PC-3 (cell line): ENCODE results near the gene KCNK2. TPM values are rescaled to one million over a fixed set of nuclear protein-coding genes. Genes with fewer than 3 reads are reported as not detected.

ENCODE experiments used
- ATAC-seq: fragments of 200-7000 bp; cut with Tn5 transposase; 2 replicates; pipeline ENCODE4 v1.9.1; 2020; ENCODE audit warnings: mild to moderate bottlenecking, moderate library complexity
- Bru-seq: library from RNA; stranded (reverse); fragments of 400-500 nt; gene quantifications from one replicate; lab custom pipeline; 2021; lab: Mats Ljungman, UMichigan
- BruChase-seq, 2 experiments: library from RNA; stranded (reverse); fragments of 400-500 nt; gene quantifications; one replicate each; lab custom pipeline; 2021; lab: Mats Ljungman, UMichigan
- BruUV-seq: library from RNA; stranded (reverse); fragments of 400-500 nt; replicated peaks from 2 replicates; lab custom pipeline; 2021; lab: Mats Ljungman, UMichigan
- CTCF ChIA-PET: fragments of 300-600 bp; sonication (Branson Sonifier 250); formaldehyde crosslinking; loops from one replicate; lab custom pipeline; 2022; ENCODE audit warnings: antibody characterized with exemption; lab: Charles Lee
- POLR2A ChIA-PET: fragments of 300-600 bp; sonication (Branson Sonifier 250); formaldehyde crosslinking; loops from one replicate; lab custom pipeline; 2022; ENCODE audit warnings: antibody characterized with exemption; ENCODE audit not compliant: unreplicated experiment; lab: Charles Lee
- DNase-seq: peaks from one replicate; pipeline ENCODE4 v3.0.0-alpha.2; 2015
- H2AFZ ChIP-seq: fragments of 300-600 bp; sonication (generic); 2 replicates; pipeline ENCODE4 v1.6.0; 2016; ENCODE audit warnings: antibody characterized with exemption, low read length
- H3F3A ChIP-seq: fragments of 300-600 bp; sonication (generic); one replicate; pipeline ENCODE4 v1.6.0; 2017; ENCODE audit warnings: antibody characterized with exemption, low read length, control low read depth, mild to moderate bottlenecking; ENCODE audit not compliant: unreplicated experiment
- H3K27ac ChIP-seq: fragments of 300-600 bp; sonication (generic); 2 replicates; pipeline ENCODE4 v1.5.1; 2016; ENCODE audit warnings: mild to moderate bottlenecking, low read length
- H3K27me3 ChIP-seq: fragments of 300-600 bp; sonication (generic); 2 replicates; pipeline ENCODE4 v1.6.1; 2016; ENCODE audit warnings: low read length, mixed read lengths
- H3K36me3 ChIP-seq: fragments of 300-600 bp; sonication (generic); 2 replicates; pipeline ENCODE4 v1.6.1; 2016; ENCODE audit warnings: low read depth, mixed run types, low read length, mixed read lengths
- H3K4me1 ChIP-seq: fragments of 300-600 bp; sonication (generic); 2 replicates; pipeline ENCODE4 v1.5.1; 2016; ENCODE audit warnings: low read length; ENCODE audit not compliant: insufficient read depth
- H3K4me2 ChIP-seq: fragments of 300-600 bp; sonication (generic); 2 replicates; pipeline ENCODE4 v1.6.0; 2016; ENCODE audit warnings: low read length
- H3K4me3 ChIP-seq: fragments of 300-600 bp; sonication (generic); 2 replicates; pipeline ENCODE4 v1.5.1; 2016; ENCODE audit warnings: mild to moderate bottlenecking, low read length, mixed read lengths
- H3K79me2 ChIP-seq: fragments of 300-600 bp; sonication (generic); 2 replicates; pipeline ENCODE4 v1.6.1; 2017; ENCODE audit warnings: low read length, mixed read lengths
- H3K9ac ChIP-seq: fragments of 300-600 bp; sonication (generic); 2 replicates; pipeline ENCODE4 v1.6.0; 2016; ENCODE audit warnings: mild to moderate bottlenecking, low read length
- H3K9me2 ChIP-seq: fragments of 300-600 bp; sonication (generic); replicated peaks from 2 replicates; pipeline ENCODE4 v1.6.1; 2016; ENCODE audit warnings: mixed run types, low read length, mixed read lengths
- H3K9me3 ChIP-seq: fragments of 300-600 bp; sonication (generic); 2 replicates; pipeline ENCODE4 v1.6.1; 2016; ENCODE audit warnings: low read length, mixed read lengths
- H4K20me1 ChIP-seq: fragments of 300-600 bp; sonication (generic); 2 replicates; pipeline ENCODE4 v1.6.1; 2016; ENCODE audit warnings: low read length, mixed read lengths
- EZH2 ChIP-seq: fragments of 300-600 bp; sonication (generic); IDR thresholded peaks from one replicate; pipeline ENCODE4 v1.6.1; 2017; ENCODE audit warnings: antibody characterized with exemption, mild to moderate bottlenecking, low read length; ENCODE audit not compliant: unreplicated experiment
- EZH2phosphoT487 ChIP-seq: fragments of 300-600 bp; sonication (generic); IDR thresholded peaks from 2 replicates; pipeline ENCODE4 v1.6.1; 2018; ENCODE audit warnings: mild to moderate bottlenecking, antibody characterized with exemption, low read length, borderline replicate concordance
- intact Hi-C: fragments of 100-400 bp; cut with micrococcal nuclease; formaldehyde crosslinking; loops from 2 replicates; pipeline ENCODE4 v1.9.0; 2023
- long read RNA-seq: library from polyadenylated mRNA; unstranded; transcript quantifications from one replicate; pipeline ENCODE4 v2.0.0, GENCODE V29; 2021; ENCODE audit not compliant: unreplicated experiment
- total RNA-seq: library from RNA; depleted of rRNA; stranded (reverse); fragments of >200 nt; gene quantifications from 2 replicates; pipeline ENCODE4 v1.2.3, GENCODE V29; 2014; rRNA removed
- TF ChIP-seq, protein P1 (sequence below): fragments of 300-600 bp; sonication (generic); conservative IDR thresholded peaks from 2 replicates; pipeline ENCODE4 v1.5.1; 2017; ENCODE audit warnings: antibody characterized with exemption, low read depth, mild to moderate bottlenecking, low read length

KCNK2 gene, protein sequence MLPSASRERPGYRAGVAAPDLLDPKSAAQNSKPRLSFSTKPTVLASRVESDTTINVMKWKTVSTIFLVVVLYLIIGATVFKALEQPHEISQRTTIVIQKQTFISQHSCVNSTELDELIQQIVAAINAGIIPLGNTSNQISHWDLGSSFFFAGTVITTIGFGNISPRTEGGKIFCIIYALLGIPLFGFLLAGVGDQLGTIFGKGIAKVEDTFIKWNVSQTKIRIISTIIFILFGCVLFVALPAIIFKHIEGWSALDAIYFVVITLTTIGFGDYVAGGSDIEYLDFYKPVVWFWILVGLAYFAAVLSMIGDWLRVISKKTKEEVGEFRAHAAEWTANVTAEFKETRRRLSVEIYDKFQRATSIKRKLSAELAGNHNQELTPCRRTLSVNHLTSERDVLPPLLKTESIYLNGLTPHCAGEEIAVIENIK
- total RNA-seq (not detected in 2 replicates), Bru-seq, nascent RNA (percentile 15 among the genes with signal in this experiment), BruChase-seq, experiment 1, labeled RNA remaining after a 6-hour chase (percentile 15 among the genes with signal in this experiment), BruChase-seq, experiment 2, labeled RNA remaining after a 2-hour chase (percentile 19 among the genes with signal in this experiment)
- long read RNA-seq: 0 reads

- ChIA-PET CTCF (interaction anchor here (0.5 kb wide), 1 partner anchor 65 kb away, joined by 3 read pairs; no protein-coding TSS in a partner anchor), POLR2A (interaction anchor here (0.7 kb wide), 1 partner anchor 773 kb away, joined by 10 read pairs; no protein-coding TSS in a partner anchor)
- no peaks in the 10 kb centered on the region for H3K79me2 ChIP-seq
- peak within 1 kb of the TSS; percentile 67 for H3K4me3 ChIP-seq
- no peaks in the 10 kb centered on the region for H4K20me1 ChIP-seq
- peak; percentile 28 for DNase-seq
- peaks cover 51% of the 10 kb centered on the region for H3K27me3 ChIP-seq
- H3K36me3 ChIP-seq: no peaks in the 10 kb centered on the region
- no peaks in the 10 kb centered on the region for H3K9me3 ChIP-seq
- peak within 1 kb of the TSS; percentile 89 for H3K4me2 ChIP-seq
- no peaks in the 10 kb centered on the region for H3K9me2 ChIP-seq
- BruUV-seq: no TSS peak
- peak; percentile 62 for ATAC-seq
- peaks cover 9% of the 10 kb centered on the region; the same call in 1 of the 2 replicates for H3K4me1 ChIP-seq
- H3K9ac ChIP-seq: no peak within 1 kb of the TSS
- no peaks in the 10 kb centered on the region for H3F3A ChIP-seq
- intact Hi-C loops: no loop called here
- peak within 1 kb of the TSS; percentile 78 for H2AFZ ChIP-seq
- H3K27ac ChIP-seq: no peak within 1 kb of the TSS
- TF ChIP-seq, protein P1, sequence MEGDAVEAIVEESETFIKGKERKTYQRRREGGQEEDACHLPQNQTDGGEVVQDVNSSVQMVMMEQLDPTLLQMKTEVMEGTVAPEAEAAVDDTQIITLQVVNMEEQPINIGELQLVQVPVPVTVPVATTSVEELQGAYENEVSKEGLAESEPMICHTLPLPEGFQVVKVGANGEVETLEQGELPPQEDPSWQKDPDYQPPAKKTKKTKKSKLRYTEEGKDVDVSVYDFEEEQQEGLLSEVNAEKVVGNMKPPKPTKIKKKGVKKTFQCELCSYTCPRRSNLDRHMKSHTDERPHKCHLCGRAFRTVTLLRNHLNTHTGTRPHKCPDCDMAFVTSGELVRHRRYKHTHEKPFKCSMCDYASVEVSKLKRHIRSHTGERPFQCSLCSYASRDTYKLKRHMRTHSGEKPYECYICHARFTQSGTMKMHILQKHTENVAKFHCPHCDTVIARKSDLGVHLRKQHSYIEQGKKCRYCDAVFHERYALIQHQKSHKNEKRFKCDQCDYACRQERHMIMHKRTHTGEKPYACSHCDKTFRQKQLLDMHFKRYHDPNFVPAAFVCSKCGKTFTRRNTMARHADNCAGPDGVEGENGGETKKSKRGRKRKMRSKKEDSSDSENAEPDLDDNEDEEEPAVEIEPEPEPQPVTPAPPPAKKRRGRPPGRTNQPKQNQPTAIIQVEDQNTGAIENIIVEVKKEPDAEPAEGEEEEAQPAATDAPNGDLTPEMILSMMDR: no peak
- TF ChIP-seq EZH2: no peak
- no peak for TF ChIP-seq EZH2phosphoT487
Observed at GRCh38 chr1:215082532-215083382, at the start of gene KCNK2. TSS of gene KCNK2 (plus strand) at chr1:215082737. CDS start at chr1:215083386, 649 bp downstream.

GRCh38 chr1:215032911-215033526 lies 49.5 kb upstream of the KCNK2 start:
- no peaks in the 10 kb centered on the region for H3F3A ChIP-seq

More at GRCh38 chr1:215032911-215033526, 49.5 kb upstream of the KCNK2 start:
- Histone ChIP-seq H3K9me3 (no peaks in the 10 kb centered on the region), H3K79me2 (no peaks in the 10 kb centered on the region), H3K27me3 (peaks cover 7% of the 10 kb centered on the region; the same call in 1 of the 2 replicates), H3K9ac (no peak overlapping the region), H3K4me2 (no peak overlapping the region), H3K36me3 (no peaks in the 10 kb centered on the region), H3K9me2 (no peaks in the 10 kb centered on the region), H3K4me1 (no peaks in the 10 kb centered on the region), H4K20me1 (no peaks in the 10 kb centered on the region), H3K27ac (no peak overlapping the region), H2AFZ (no peak overlapping the region), H3K4me3 (no peak overlapping the region)
- POLR2A ChIA-PET: no interaction called here
- TF ChIP-seq, protein P1: no peak
- TF ChIP-seq EZH2 (no peak), EZH2phosphoT487 (no peak)
- DNase-seq (no peak), ATAC-seq (no peak)
- BruUV-seq: no TSS peak
- intact Hi-C loops: no loop called here
- CTCF ChIA-PET: no interaction called here
